Measurements from ENCODE around the gene PAX3. TPM values are rescaled to one million over a fixed set of nuclear protein-coding genes. Genes with fewer than 3 reads are reported as not detected.

Gene PAX3
- total RNA-seq, 1 experiment from 2014 or later = not detected

DNA sequence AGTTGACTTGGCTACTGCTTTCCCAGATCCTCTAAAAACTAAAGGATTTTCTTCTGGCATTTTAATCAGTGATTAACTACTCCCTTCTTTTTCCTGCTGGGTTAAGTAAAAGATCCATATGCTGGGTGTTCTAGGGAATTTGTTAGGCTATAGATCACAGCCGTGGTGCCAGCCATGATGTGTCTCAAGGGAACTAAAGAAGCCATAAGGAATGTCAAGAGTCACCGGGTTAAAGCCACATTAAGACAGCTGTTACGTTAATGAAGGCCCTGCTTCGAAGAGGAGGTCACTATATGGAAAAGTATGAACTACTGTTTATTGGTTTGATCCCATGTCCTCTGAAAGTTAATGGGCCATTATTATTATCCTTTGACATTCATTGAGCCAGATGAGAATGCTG, 70.7 kb downstream of the PAX3 start:
- TF ChIP-seq ZNF425 (CRISPR knock-in tag; conservative IDR thresholded peaks at IDR 0.05) (no peak), OVOL2 (CRISPR knock-in tag; IDR thresholded peaks at IDR 0.05; ENCODE audit: borderline replicate concordance) (no peak), CDX4 (CRISPR knock-in tag; IDR thresholded peaks at IDR 0.05; ENCODE audit: borderline replicate concordance) (no peak), MXD4 (CRISPR knock-in tag; IDR thresholded peaks at IDR 0.05; ENCODE audit: borderline replicate concordance) (no peak), ZNF671 (CRISPR knock-in tag; IDR thresholded peaks at IDR 0.05) (no peak), TP53 (CRISPR knock-in tag; IDR thresholded peaks at IDR 0.05) (no peak), AR (CRISPR knock-in tag; IDR thresholded peaks at IDR 0.05) (no peak), RELA (CRISPR knock-in tag; IDR thresholded peaks at IDR 0.05; ENCODE audit: borderline replicate concordance) (no peak), ETV6 (CRISPR knock-in tag; IDR thresholded peaks at IDR 0.05) (no peak), RORB (CRISPR knock-in tag; IDR thresholded peaks at IDR 0.05) (no peak), NFYB (CRISPR knock-in tag; conservative IDR thresholded peaks at IDR 0.05; ENCODE audit: low read depth) (no peak), ZNF232 (CRISPR knock-in tag; IDR thresholded peaks at IDR 0.05) (no peak), PRRX2 (CRISPR knock-in tag; IDR thresholded peaks at IDR 0.05) (no peak), TCF7 (CRISPR knock-in tag; IDR thresholded peaks at IDR 0.05; ENCODE audit: low read depth) (no peak)
- TF ChIP-seq, protein P1, sequence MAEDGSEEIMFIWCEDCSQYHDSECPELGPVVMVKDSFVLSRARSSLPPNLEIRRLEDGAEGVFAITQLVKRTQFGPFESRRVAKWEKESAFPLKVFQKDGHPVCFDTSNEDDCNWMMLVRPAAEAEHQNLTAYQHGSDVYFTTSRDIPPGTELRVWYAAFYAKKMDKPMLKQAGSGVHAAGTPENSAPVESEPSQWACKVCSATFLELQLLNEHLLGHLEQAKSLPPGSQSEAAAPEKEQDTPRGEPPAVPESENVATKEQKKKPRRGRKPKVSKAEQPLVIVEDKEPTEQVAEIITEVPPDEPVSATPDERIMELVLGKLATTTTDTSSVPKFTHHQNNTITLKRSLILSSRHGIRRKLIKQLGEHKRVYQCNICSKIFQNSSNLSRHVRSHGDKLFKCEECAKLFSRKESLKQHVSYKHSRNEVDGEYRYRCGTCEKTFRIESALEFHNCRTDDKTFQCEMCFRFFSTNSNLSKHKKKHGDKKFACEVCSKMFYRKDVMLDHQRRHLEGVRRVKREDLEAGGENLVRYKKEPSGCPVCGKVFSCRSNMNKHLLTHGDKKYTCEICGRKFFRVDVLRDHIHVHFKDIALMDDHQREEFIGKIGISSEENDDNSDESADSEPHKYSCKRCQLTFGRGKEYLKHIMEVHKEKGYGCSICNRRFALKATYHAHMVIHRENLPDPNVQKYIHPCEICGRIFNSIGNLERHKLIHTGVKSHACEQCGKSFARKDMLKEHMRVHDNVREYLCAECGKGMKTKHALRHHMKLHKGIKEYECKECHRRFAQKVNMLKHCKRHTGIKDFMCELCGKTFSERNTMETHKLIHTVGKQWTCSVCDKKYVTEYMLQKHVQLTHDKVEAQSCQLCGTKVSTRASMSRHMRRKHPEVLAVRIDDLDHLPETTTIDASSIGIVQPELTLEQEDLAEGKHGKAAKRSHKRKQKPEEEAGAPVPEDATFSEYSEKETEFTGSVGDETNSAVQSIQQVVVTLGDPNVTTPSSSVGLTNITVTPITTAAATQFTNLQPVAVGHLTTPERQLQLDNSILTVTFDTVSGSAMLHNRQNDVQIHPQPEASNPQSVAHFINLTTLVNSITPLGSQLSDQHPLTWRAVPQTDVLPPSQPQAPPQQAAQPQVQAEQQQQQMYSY (CRISPR knock-in tag; IDR thresholded peaks at IDR 0.05) = no peak
- TF ChIP-seq, protein P2, sequence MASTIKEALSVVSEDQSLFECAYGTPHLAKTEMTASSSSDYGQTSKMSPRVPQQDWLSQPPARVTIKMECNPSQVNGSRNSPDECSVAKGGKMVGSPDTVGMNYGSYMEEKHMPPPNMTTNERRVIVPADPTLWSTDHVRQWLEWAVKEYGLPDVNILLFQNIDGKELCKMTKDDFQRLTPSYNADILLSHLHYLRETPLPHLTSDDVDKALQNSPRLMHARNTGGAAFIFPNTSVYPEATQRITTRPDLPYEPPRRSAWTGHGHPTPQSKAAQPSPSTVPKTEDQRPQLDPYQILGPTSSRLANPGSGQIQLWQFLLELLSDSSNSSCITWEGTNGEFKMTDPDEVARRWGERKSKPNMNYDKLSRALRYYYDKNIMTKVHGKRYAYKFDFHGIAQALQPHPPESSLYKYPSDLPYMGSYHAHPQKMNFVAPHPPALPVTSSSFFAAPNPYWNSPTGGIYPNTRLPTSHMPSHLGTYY (CRISPR knock-in tag; IDR thresholded peaks at IDR 0.05) = no peak
- TF ChIP-seq, protein P3, sequence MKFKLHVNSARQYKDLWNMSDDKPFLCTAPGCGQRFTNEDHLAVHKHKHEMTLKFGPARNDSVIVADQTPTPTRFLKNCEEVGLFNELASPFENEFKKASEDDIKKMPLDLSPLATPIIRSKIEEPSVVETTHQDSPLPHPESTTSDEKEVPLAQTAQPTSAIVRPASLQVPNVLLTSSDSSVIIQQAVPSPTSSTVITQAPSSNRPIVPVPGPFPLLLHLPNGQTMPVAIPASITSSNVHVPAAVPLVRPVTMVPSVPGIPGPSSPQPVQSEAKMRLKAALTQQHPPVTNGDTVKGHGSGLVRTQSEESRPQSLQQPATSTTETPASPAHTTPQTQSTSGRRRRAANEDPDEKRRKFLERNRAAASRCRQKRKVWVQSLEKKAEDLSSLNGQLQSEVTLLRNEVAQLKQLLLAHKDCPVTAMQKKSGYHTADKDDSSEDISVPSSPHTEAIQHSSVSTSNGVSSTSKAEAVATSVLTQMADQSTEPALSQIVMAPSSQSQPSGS (CRISPR knock-in tag; IDR thresholded peaks at IDR 0.05; ENCODE audit: borderline replicate concordance, low read depth) = no peak
- TF ChIP-seq, protein P4, sequence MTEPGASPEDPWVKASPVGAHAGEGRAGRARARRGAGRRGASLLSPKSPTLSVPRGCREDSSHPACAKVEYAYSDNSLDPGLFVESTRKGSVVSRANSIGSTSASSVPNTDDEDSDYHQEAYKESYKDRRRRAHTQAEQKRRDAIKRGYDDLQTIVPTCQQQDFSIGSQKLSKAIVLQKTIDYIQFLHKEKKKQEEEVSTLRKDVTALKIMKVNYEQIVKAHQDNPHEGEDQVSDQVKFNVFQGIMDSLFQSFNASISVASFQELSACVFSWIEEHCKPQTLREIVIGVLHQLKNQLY (CRISPR knock-in tag; IDR thresholded peaks at IDR 0.05) = no peak
- TF ChIP-seq, protein P5, sequence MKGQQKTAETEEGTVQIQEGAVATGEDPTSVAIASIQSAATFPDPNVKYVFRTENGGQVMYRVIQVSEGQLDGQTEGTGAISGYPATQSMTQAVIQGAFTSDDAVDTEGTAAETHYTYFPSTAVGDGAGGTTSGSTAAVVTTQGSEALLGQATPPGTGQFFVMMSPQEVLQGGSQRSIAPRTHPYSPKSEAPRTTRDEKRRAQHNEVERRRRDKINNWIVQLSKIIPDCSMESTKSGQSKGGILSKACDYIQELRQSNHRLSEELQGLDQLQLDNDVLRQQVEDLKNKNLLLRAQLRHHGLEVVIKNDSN (CRISPR knock-in tag; IDR thresholded peaks at IDR 0.05) = no peak
- no peaks in the 10 kb centered on the region for H3K9me3 Mint-ChIP-seq
- ATAC-seq = no peak
- H3K4me1 Mint-ChIP-seq = no peaks in the 10 kb centered on the region; the same call in 1 of the 2 replicates
- DNase-seq (ENCODE audit: low spot score) = no peak
- no peaks in the 10 kb centered on the region for H3K36me3 Mint-ChIP-seq
- no peak overlapping the region for H3K27ac Mint-ChIP-seq
- CTCF ChIA-PET = no interaction called here
- POLR2A ChIA-PET = interaction anchor here (0.6 kb wide), 1 partner anchor 53 kb away, joined by 3 read pairs; no protein-coding TSS in a partner anchor
- no peak overlapping the region for H3K4me3 Mint-ChIP-seq
- no peaks in the 10 kb centered on the region for H3K27me3 Mint-ChIP-seq (ENCODE audit: low read depth)

Measured in WTC11 (cell line).